B cell (primary cell): Measurements from ENCODE around the gene CEP131.

ENCODE experiments used
- EZH2 ChIP-seq: IDR thresholded peaks from 2 replicates; pipeline ENCODE4 v1.6.1; 2012; ENCODE audit warnings: borderline replicate concordance, low read depth, mild to moderate bottlenecking, moderate library complexity, low read length; ENCODE audit not compliant: insufficient read depth, poor library complexity, severe bottlenecking
- TF ChIP-seq, protein P1 (sequence below): fragments of 200-600 bp; IDR thresholded peaks from one replicate; pipeline ENCODE4 v1.8.0; 2022; ENCODE audit warnings: antibody characterized with exemption, mild to moderate bottlenecking

DNA sequence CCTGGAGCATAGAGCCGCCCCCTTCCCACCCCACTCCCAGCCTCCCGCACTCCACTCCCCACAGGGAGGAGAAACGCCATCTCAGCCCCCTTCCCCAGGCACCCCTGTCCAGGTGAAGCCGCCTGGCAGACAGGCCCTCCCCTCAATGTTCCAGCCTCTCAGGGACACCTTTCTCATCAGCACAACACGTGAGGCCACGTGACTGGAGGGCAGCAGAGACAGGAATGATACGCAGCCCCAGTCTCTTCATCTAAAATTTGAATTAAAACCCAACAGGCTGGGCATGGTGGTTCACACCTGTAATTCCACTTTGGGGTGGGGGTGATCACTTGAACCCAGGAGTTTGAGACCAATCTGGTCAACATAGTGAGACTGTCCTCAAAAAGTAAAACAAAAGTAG, 36.6 kb downstream of the CEP131 start:
- TF ChIP-seq, protein P1, sequence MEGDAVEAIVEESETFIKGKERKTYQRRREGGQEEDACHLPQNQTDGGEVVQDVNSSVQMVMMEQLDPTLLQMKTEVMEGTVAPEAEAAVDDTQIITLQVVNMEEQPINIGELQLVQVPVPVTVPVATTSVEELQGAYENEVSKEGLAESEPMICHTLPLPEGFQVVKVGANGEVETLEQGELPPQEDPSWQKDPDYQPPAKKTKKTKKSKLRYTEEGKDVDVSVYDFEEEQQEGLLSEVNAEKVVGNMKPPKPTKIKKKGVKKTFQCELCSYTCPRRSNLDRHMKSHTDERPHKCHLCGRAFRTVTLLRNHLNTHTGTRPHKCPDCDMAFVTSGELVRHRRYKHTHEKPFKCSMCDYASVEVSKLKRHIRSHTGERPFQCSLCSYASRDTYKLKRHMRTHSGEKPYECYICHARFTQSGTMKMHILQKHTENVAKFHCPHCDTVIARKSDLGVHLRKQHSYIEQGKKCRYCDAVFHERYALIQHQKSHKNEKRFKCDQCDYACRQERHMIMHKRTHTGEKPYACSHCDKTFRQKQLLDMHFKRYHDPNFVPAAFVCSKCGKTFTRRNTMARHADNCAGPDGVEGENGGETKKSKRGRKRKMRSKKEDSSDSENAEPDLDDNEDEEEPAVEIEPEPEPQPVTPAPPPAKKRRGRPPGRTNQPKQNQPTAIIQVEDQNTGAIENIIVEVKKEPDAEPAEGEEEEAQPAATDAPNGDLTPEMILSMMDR = no peak
- TF ChIP-seq EZH2 = no peak
